Renal pelvis (tissue), 4 donors: ENCODE measurements around the gene ZNF646. TPM values are rescaled to one million over a fixed set of nuclear protein-coding genes. Genes with fewer than 3 reads are reported as not detected.

ENCODE experiments used
- DNase-seq: peaks from one replicate; pipeline ENCODE4 v3.0.0-alpha.2; 2013
- polyA plus RNA-seq, 3 donors: library from polyadenylated mRNA; unstranded; fragments of 120-200 nt; gene quantifications; one replicate each; pipeline ENCODE4 v1.2.1, GENCODE V29; 2013; ENCODE audit not compliant: insufficient read length in 3 of 3

Gene ZNF646
- polyA plus RNA-seq, 3 donors: 13.2 to 19.0 (median 14.5) TPM

DNA sequence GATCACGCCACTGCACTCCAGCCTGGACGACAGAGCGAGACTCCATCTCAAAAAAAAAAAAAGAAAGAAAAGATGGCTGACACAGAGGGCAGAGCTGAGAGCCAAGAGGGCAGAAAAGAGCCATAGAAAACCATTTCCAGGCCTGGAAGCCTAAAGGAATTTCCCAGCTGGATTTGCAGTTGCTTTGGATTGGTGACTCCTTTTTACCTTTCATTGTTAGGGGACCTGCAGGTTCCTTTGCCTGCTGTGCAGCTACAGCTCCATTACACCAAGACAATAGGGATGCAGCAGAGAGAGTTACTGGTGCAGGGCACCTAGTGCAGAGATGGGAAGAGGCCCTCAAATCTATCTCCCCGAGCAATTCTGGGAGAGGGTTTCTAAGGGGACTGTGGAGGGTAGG lies 18.6 kb upstream of the ZNF646 start:
- DNase-seq: no peak

DNA sequence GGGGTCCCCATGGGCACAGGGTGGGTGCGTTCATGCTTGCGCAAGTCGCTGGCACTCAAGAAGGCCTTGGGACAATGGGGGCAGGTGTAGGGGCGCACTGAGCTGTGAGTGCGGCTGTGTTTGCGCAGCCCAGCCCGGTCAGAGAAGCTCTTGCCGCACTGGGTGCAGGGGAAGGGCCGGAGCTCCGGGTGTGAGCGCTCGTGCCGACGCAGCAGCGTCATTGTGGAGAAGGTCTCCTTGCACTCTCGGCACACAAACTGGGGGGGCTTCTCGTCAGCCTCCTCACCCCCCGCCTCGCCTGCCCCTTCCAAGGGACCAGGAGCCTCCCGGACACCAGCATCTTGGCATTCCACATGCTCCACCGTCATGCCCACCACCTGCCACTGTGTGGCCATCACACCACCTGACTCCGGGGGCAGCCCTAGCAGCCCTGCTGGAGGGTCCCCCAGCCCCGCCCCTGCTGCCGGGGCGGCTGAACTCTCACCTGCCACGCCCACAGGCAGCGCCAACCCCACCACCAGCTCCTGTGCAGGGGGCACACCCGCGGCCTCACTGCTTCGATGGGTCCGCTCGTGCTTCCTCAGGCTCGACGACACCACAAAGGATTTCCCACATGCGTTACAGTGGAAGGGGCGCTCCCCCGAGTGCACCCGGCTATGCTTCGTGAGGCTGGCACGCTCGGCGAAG lies 13.0 kb upstream of the ZNF646 start:
- DNase-seq: no peak

DNA sequence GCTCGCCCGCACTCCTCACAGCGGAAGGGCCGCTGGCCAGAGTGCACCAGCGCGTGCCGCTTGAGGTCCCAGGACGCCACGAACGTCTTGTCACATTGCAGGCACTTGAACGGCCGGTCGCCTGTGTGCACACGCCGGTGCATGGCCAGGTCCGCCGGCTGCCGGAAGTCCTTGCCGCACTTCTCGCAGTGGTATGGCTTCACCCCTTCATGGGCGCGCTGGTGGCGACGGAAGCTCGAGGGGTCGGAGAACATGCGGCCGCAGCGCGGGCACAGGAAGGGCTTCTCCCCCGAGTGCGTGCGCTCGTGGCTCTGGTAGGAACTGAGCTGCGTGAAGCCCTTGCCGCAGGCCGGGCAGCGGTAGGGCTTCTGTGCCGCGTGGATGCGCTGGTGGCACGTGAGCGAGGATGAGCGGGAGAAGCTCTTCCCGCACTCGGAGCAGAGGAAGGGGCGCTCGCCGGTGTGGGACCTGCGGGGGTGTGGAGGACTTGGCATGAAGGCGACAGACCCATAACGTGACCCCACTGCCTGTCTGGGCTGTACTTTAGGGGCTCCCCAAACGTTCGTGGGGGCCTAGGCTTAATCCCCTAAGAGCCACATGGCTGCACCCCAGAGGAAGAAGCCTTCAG lies 12.3 kb upstream of the ZNF646 start:
- no peak for DNase-seq

DNA sequence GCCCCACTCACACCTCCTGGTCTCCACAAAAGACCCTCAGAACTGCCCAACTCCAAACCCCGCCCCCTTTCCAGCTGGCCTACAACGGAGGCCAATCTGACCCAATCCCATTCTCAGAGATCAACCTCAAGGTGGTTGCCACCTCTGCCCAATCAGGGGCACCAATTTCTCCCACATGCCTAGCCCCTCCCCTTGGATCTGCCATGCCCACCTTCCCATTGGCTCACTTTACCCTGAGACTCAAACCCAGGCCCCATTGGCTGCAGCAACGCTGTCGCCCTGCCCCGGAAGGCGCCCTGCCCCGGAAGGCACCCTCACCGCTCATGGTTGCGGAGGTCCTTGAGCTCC lies 10.8 kb upstream of the ZNF646 start:
- DNase-seq: no peak

DNA sequence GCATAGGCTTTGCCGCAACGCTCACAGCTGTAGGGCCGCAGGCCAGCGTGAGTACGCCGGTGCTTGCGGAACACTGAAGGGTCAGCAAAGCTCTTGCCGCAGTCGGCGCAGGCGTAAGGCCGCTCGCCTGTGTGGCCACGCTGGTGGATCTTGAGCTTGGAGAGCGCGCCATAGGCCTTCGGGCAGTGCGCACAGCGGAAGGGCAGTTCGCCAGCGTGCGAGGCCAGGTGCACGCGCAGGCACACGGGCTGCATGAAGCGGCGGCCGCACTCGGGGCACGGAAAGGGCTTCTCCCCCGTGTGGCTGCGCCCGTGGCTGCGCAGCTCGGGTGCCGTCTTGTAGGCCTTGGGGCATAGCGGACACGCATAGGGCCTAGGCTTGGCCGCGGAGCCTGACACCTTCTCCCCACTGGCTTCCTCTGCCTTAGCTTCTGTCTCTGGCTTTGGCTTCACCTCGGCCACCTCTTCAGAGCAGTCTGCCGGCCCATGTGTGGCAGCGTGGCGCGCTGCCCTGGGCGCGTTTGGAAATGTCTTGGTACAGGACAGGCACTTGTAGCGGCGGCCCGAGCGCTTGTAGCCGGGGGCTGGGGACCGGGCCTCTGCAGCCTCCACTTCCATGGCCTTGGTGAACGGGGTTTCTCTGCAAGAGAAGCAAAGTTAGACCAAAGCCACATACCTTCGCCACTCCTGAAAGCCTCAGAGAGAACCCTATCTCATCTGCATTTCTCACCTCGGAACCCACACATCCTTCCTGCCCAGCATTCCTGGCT lies 10.2 kb upstream of the ZNF646 start:
- no peak for DNase-seq

DNA sequence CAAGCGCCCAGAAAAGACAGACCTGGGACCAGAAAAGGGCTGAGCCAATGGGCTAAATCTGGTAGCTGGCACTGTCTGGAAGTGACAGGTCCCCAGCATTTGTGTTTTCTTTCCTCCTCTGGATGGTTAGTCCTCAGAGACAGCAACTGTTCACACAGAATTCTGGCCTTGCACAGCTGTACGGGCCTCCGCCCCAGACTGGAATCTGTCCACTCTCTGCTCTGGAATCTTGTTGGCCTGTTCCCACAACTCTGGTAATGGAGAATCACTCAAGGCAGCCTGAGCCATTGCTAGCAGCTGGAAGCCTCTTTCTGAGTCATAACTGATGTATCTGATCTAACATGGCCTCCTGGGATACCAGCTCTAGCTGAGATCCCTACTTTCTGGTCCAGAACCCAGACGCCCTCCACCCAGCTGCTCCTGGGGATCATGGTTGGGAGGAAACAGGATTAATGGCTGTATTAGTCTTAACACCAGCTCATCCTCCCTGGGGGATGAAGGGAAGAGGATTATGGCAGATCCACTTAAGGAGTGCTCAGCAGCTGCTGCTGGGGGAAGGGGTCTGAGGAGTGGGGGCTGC lies 9.2 kb upstream of the ZNF646 start:
- no peak for DNase-seq

DNA sequence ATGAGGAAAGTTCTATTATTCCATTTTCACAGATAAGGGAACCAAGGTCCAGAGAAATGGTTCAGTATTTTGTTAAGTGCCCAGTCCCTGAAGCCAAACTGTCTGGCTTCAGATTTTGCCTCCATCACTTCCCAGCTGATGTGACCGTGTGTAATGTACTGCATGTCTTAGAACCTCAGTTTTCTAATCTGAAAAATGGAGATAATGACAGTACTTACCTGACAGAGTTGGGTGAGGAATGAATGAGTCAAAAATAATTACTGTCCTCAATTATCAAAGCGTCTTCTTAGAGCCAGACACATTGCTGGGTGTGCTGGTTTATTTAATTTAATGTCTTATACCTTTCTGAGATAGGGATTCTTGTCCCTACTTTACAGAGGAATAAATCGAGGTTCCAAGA lies 6.9 kb upstream of the ZNF646 start:
- no peak for DNase-seq

DNA sequence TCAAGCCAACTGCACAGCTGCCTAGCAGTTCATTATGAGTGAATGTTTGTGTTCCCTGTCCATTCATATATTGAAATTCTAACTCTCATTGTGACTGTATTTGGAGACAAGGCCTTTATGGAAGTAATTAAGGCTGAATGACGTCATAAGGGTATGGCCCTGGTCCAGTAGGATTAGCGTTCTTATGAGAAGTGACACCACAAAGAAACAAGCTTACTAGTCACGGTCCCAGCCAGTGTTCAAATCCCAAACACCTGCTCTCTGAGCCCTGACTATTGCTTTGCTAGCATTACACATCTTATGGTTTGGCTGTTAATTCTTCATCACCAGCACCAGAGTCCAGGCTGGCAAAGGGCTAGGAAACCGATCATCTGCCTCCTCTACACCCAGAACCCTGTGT lies 2.4 kb upstream of the ZNF646 start:
- DNase-seq: peak; percentile 2

DNA sequence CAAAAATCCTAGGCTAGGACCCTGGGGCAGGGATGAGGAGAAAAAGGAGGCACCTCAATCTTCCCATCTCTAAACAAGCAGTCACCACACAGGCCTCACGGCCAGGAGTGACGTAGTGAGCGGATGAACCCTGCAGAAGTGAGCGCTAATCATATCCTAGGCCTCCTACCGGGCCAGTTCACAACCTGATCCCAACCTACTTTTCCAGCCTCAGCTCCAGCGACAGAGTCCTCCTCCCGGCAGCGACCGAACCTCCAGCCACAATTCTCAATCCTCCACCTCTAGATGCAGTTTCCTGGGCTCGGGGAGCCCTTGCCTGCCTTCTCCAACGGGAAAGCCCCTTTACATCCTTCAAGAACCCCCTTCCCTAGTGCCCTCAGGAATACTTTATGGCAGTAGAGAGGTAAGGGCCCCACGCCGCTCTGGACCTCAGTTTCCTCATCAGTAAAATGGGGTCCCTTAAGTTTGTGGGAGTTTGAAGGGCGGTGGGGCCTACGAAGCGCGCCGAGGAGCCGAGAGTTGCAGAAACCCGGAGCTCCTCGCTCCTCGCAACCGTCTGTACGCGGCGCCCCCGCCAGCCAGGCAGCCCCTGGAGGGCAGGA lies 1.6 kb upstream of the ZNF646 start:
- peak; percentile 10 for DNase-seq

DNA sequence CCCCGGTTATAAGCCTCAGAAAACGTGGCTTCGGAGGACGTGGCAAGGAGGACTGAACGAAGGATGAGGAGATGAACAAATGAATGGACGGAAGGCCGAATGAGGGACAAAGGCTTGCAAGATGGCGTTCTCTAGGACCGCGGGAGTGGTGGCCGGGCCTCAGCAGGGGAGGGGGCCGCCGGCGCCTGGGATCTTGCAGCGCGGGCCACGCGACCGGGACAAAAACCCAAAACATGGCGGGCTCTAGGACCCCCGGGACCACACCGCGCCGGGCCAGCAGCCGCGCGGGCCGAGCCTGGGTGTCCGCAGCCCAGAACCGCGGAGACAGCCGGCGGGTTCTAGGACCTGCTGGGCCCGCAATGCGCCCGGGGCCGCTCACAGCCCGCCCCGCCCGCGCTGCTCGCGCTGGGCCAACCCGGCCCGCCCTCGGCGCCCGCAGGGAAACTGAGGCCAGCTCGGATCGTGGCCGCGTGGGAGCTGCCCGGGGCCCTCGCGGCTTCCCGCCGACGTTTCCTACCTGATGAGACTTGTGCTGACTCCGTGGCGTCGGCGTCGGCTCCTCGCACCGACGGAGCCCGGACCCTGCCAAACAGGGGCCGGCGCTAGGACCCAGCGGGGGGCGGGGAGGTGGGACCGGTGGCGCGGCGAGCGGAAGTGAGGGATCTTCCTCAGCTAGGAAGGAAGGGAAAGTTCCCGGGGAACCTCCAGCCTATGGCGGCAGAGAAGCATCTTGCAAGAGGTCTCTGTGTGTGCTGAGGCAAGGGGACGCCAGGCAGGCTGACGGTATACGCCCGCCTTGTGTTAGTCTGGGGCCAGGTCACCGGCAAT lies 866 bp upstream of the ZNF646 start:
- DNase-seq: peak; percentile 94

DNA sequence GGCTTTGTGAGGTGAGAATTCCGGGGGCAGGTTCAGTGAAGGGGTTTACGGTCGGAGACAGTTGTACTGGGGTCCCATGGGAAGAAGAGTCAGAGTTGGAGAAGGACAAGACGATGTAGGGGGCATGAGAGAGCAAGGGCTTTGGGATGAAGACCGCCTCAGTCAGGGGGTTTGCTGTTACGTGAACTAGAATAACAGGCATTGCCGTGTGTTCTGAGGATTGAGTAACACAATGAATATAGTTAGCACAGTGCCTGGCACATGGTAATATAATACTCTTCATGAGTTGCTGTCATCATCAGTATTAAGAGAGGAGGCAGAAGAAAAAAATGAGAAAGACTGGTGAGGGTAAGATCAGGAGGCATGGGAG lies 577 bp downstream of the ZNF646 start:
- DNase-seq: no peak

DNA sequence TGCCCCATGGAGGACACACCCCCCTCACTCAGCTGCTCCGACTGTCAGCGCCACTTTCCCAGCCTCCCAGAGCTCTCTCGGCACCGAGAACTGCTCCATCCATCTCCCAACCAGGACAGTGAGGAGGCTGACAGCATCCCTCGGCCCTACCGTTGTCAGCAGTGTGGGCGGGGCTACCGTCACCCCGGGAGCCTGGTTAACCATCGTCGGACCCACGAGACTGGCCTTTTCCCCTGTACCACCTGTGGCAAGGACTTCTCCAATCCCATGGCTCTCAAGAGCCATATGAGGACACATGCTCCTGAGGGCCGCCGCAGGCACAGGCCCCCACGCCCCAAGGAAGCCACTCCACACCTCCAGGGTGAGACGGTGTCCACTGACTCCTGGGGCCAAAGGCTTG lies 2.1 kb downstream of the ZNF646 start:
- no peak for DNase-seq

DNA sequence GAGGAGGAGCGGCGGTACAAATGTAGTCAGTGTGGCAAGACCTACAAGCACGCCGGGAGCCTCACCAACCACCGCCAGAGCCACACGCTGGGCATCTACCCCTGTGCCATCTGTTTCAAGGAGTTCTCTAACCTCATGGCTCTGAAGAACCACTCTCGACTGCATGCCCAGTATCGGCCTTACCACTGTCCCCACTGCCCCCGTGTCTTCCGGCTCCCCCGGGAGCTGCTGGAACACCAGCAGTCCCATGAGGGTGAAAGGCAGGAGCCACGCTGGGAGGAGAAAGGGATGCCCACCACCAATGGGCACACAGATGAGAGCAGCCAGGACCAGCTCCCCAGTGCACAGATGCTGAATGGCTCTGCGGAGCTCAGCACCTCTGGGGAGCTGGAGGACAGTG lies 2.8 kb downstream of the ZNF646 start:
- DNase-seq: no peak

DNA sequence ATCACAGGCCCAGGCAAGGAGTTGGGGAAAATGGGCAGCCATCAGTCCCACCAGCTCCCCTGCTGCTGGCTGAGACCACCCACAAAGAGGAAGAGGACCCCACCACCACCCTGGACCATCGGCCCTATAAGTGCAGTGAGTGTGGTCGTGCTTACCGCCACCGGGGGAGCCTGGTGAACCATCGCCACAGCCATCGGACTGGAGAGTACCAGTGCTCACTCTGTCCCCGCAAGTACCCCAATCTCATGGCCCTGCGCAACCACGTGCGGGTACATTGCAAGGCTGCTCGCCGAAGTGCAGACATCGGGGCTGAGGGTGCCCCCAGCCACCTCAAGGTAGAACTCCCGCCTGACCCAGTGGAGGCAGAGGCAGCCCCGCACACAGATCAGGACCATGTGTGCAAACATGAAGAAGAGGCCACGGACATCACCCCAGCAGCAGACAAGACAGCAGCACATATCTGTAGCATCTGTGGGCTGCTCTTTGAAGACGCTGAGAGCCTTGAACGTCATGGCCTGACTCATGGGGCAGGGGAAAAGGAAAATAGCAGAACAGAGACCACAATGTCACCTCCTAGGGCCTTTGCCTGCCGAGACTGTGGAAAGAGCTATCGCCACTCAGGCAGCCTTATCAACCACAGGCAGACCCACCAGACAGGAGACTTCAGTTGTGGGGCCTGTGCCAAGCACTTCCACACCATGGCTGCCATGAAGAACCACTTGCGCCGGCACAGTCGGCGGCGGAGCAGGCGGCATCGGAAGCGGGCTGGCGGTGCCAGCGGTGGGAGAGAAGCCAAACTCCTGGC lies 3.6 kb downstream of the ZNF646 start:
- no peak for DNase-seq

DNA sequence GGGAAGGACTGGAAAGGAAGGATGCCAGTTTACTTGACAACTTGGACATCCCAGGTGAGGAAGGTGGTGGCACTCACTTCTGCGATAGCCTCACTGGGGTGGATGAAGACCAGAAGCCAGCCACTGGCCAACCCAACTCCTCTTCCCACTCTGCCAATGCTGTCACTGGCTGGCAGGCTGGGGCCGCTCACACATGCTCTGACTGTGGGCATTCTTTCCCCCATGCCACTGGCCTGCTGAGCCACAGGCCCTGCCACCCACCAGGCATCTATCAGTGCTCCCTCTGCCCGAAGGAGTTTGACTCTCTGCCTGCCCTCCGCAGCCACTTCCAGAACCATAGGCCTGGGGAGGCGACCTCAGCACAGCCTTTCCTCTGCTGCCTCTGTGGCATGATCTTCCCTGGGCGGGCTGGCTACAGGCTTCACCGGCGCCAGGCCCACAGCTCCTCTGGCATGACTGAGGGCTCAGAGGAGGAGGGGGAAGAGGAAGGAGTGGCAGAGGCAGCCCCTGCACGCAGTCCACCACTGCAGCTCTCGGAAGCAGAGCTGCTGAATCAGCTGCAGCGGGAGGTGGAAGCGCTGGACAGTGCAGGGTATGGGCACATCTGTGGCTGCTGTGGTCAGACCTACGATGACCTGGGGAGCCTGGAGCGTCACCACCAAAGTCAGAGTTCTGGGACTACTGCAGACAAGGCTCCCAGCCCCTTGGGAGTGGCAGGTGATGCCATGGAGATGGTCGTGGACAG lies 4.5 kb downstream of the ZNF646 start:
- no peak for DNase-seq

DNA sequence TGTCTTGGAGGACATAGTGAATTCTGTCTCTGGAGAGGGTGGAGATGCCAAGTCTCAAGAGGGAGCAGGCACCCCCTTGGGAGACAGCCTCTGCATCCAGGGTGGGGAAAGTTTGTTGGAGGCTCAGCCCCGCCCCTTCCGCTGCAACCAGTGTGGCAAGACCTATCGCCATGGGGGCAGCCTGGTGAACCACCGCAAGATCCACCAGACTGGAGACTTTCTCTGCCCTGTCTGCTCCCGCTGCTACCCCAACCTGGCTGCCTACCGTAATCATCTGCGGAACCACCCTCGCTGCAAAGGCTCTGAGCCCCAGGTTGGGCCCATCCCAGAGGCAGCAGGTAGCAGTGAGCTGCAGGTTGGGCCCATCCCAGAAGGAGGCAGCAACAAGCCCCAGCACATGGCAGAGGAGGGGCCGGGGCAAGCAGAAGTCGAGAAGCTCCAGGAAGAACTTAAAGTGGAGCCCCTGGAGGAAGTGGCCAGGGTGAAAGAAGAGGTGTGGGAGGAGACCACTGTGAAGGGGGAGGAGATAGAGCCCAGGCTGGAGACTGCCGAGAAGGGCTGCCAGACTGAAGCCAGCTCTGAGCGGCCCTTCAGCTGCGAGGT lies 5.2 kb downstream of the ZNF646 start:
- no peak for DNase-seq

DNA sequence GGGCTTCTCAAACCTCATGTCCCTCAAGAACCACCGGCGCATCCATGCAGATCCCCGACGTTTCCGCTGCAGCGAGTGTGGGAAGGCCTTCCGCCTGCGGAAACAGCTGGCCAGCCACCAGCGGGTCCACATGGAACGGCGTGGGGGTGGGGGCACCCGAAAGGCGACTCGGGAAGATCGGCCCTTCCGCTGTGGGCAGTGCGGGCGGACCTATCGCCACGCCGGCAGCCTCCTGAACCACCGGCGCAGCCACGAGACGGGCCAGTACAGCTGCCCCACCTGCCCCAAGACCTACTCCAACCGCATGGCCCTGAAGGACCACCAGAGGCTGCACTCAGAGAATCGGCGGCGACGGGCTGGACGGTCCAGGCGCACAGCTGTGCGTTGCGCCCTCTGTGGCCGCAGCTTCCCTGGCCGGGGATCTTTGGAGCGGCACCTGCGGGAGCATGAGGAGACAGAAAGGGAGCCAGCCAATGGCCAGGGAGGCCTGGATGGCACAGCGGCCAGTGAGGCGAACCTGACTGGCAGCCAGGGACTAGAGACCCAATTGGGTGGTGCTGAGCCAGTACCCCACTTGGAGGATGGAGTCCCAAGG lies 5.9 kb downstream of the ZNF646 start:
- DNase-seq: no peak

DNA sequence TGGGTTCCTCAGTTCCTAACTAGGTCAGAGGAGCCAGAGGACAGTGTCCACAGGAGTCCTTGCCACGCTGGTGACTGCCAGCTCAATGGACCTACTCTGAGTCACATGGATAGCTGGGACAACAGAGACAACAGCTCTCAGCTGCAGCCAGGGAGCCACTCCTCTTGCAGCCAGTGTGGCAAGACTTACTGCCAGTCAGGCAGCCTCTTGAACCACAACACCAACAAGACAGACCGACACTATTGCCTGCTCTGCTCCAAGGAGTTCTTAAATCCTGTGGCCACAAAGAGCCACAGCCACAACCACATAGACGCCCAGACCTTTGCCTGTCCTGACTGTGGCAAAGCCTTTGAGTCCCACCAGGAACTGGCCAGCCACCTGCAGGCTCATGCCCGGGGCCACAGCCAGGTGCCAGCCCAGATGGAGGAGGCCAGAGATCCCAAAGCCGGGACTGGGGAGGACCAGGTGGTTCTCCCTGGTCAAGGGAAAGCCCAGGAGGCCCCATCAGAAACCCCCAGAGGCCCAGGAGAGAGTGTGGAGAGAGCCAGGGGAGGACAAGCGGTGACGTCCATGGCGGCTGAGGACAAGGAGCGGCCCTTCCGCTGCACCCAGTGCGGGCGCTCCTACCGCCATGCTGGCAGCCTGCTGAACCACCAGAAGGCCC lies 6.7 kb downstream of the ZNF646 start:
- no peak for DNase-seq
